IPS-20b (cell line): ENCODE results near the gene CADM1.

Experiments
- H3K27ac ChIP-seq: one replicate; pipeline ENCODE4 v1.5.1; 2013; ENCODE audit warnings: low read length
- H3K27me3 ChIP-seq: 2 replicates; pipeline ENCODE4 v1.6.1; 2013; ENCODE audit warnings: mild to moderate bottlenecking, low read length, inconsistent platforms; ENCODE audit not compliant: insufficient read depth
- H3K36me3 ChIP-seq: 2 replicates; pipeline ENCODE4 v1.6.1; 2013; ENCODE audit warnings: low read depth, mild to moderate bottlenecking, inconsistent platforms, low read length, moderate library complexity; ENCODE audit not compliant: insufficient read depth
- H3K4me1 ChIP-seq: 2 replicates; pipeline ENCODE4 v1.6.1; 2013; ENCODE audit warnings: mild to moderate bottlenecking, control low read depth, inconsistent platforms, low read length, moderate library complexity; ENCODE audit not compliant: insufficient read depth
- H3K4me3 ChIP-seq: 2 replicates; pipeline ENCODE4 v1.5.1; 2013; ENCODE audit warnings: mild to moderate bottlenecking, low read length, inconsistent platforms
- H3K9ac ChIP-seq: 2 replicates; pipeline ENCODE4 v1.6.1; 2013; ENCODE audit warnings: low read depth, mild to moderate bottlenecking, inconsistent platforms, low read length, moderate library complexity
- H3K9me3 ChIP-seq: 2 replicates; pipeline ENCODE4 v1.6.1; 2013; ENCODE audit warnings: mild to moderate bottlenecking, low read depth, low read length, inconsistent platforms; ENCODE audit not compliant: insufficient read depth

The CADM1 gene

GRCh38 chr11:115242982-115243381 is 261.2 kb downstream of the CADM1 start:
- Histone ChIP-seq H3K36me3 (no peaks in the 10 kb centered on the region), H3K4me3 (no peak overlapping the region), H3K9ac (no peak overlapping the region), H3K9me3 (no peaks in the 10 kb centered on the region), H3K27me3 (no peaks in the 10 kb centered on the region), H3K4me1 (peaks cover 7% of the 10 kb centered on the region; the same call in 1 of the 2 replicates), H3K27ac (no peak overlapping the region)

GRCh38 chr11:115241899-115242298 is 262.3 kb downstream of the CADM1 start:
- H3K27ac ChIP-seq = no peak overlapping the region

GRCh38 chr11:115238791-115239190 is 265.4 kb downstream of the CADM1 start:
- Histone ChIP-seq H3K9ac (no peak overlapping the region), H3K4me1 (peaks cover 3% of the 10 kb centered on the region; the same call in 1 of the 2 replicates), H3K9me3 (no peaks in the 10 kb centered on the region), H3K27me3 (no peaks in the 10 kb centered on the region), H3K36me3 (no peaks in the 10 kb centered on the region), H3K4me3 (no peak overlapping the region), H3K27ac (no peak overlapping the region)

More at GRCh38 chr11:115241899-115242298, 262.3 kb downstream of the CADM1 start:
- Histone ChIP-seq H3K4me3 (no peak overlapping the region), H3K4me1 (peaks cover 7% of the 10 kb centered on the region; the same call in 1 of the 2 replicates), H3K36me3 (no peaks in the 10 kb centered on the region), H3K9ac (no peak overlapping the region), H3K9me3 (no peaks in the 10 kb centered on the region), H3K27me3 (no peaks in the 10 kb centered on the region)

GRCh38 chr11:115238086-115238485 is 266.1 kb downstream of the CADM1 start:
- Histone ChIP-seq H3K36me3 (no peaks in the 10 kb centered on the region), H3K4me1 (peaks cover 3% of the 10 kb centered on the region; the same call in 1 of the 2 replicates), H3K27ac (no peak overlapping the region), H3K4me3 (no peak overlapping the region), H3K9ac (no peak overlapping the region), H3K9me3 (no peaks in the 10 kb centered on the region), H3K27me3 (no peaks in the 10 kb centered on the region)

- Histone ChIP-seq H3K4me1 (peaks cover 3% of the 10 kb centered on the region; the same call in 1 of the 2 replicates), H3K4me3 (no peak overlapping the region), H3K36me3 (no peaks in the 10 kb centered on the region), H3K9me3 (no peaks in the 10 kb centered on the region), H3K27ac (no peak overlapping the region), H3K27me3 (no peaks in the 10 kb centered on the region), H3K9ac (no peak overlapping the region)
Observed at GRCh38 chr11:115237578-115237977, 266.6 kb downstream of the CADM1 start.

GRCh38 chr11:115234794-115235193 is 269.4 kb downstream of the CADM1 start:
- no peak overlapping the region for H3K27ac ChIP-seq
- H3K36me3 ChIP-seq = no peaks in the 10 kb centered on the region
- H3K4me1 ChIP-seq = no peaks in the 10 kb centered on the region
- no peak overlapping the region for H3K9ac ChIP-seq
- H3K9me3 ChIP-seq = no peaks in the 10 kb centered on the region
- H3K27me3 ChIP-seq = no peaks in the 10 kb centered on the region
- no peak overlapping the region for H3K4me3 ChIP-seq

- H3K4me1 ChIP-seq = peaks cover 45% of the 10 kb centered on the region
- no peaks in the 10 kb centered on the region for H3K9me3 ChIP-seq
- no peaks in the 10 kb centered on the region for H3K27me3 ChIP-seq
- H3K9ac ChIP-seq = no peak overlapping the region
- H3K4me3 ChIP-seq = no peak overlapping the region
- H3K36me3 ChIP-seq = no peaks in the 10 kb centered on the region
- no peak overlapping the region for H3K27ac ChIP-seq
Observed at GRCh38 chr11:115226556-115226955, 277.7 kb downstream of the CADM1 start.

- Histone ChIP-seq H3K9me3 (no peaks in the 10 kb centered on the region), H3K27me3 (no peaks in the 10 kb centered on the region), H3K27ac (no peak overlapping the region), H3K4me1 (peaks cover 49% of the 10 kb centered on the region), H3K36me3 (no peaks in the 10 kb centered on the region), H3K9ac (no peak overlapping the region), H3K4me3 (no peak overlapping the region)
Observed at GRCh38 chr11:115224551-115224950, 279.7 kb downstream of the CADM1 start.

GRCh38 chr11:115222863-115223530 is 281.2 kb downstream of the CADM1 start:
- Histone ChIP-seq H3K27ac (peak overlapping the region; percentile 6), H3K4me3 (no peak overlapping the region), H3K9ac (no peak overlapping the region)

GRCh38 chr11:115222218-115222862 is 281.9 kb downstream of the CADM1 start:
- peaks cover 48% of the 10 kb centered on the region for H3K4me1 ChIP-seq
- peak overlapping the region; percentile 8; the same call in 1 of the 2 replicates for H3K9ac ChIP-seq
- peak overlapping the region; percentile 26; the same call in 1 of the 2 replicates for H3K4me3 ChIP-seq
- H3K9me3 ChIP-seq = no peaks in the 10 kb centered on the region
- no peaks in the 10 kb centered on the region; the same call in 1 of the 2 replicates for H3K36me3 ChIP-seq
- H3K27me3 ChIP-seq = no peaks in the 10 kb centered on the region
- no peak overlapping the region for H3K27ac ChIP-seq

More at GRCh38 chr11:115222863-115223530, 281.2 kb downstream of the CADM1 start:
- H3K36me3 ChIP-seq = no peaks in the 10 kb centered on the region
- H3K9me3 ChIP-seq = no peaks in the 10 kb centered on the region
- peaks cover 49% of the 10 kb centered on the region for H3K4me1 ChIP-seq
- no peaks in the 10 kb centered on the region for H3K27me3 ChIP-seq

GRCh38 chr11:115221461-115222069 is 282.6 kb downstream of the CADM1 start:
- H3K4me3 ChIP-seq = peak overlapping the region; percentile 26; the same call in 1 of the 2 replicates
- no peaks in the 10 kb centered on the region for H3K27me3 ChIP-seq
- H3K4me1 ChIP-seq = peaks cover 41% of the 10 kb centered on the region
- peak overlapping the region; percentile 8; the same call in 1 of the 2 replicates for H3K9ac ChIP-seq
- no peak overlapping the region for H3K27ac ChIP-seq
- no peaks in the 10 kb centered on the region for H3K9me3 ChIP-seq
- H3K36me3 ChIP-seq = no peaks in the 10 kb centered on the region; the same call in 1 of the 2 replicates
